Small intestine (tissue), 7 donors: ENCODE measurements around the gene FAM98C. TPM values are rescaled to one million over a fixed set of nuclear protein-coding genes. Genes with fewer than 3 reads are reported as not detected.

Experiments used
- DNase-seq, 2 donors: peaks; one replicate each; pipeline versions ENCODE4 v3.0.0 to v3.0.0-alpha.2; 2013
- FAIRE-seq: peaks from 2 replicates; lab custom pipeline; 2012; peaks lifted over from hg19 to GRCh38; lab: Jason Lieb, UNC
- H3K27ac ChIP-seq, 3 donors: one replicate each; pipeline ENCODE4 v1.5.1; 2013; ENCODE audit warnings: low read length in 2 of 3, mild to moderate bottlenecking in 2 of 3, control low read depth in 1 of 3, inconsistent platforms in 1 of 3, low read depth in 1 of 3, moderate library complexity in 1 of 3
- H3K27me3 ChIP-seq, 3 donors: one replicate each; pipeline ENCODE4 v1.6.1; 2013; ENCODE audit warnings: low read length in 3 of 3, inconsistent platforms in 1 of 3; ENCODE audit not compliant: control insufficient read depth in 3 of 3, insufficient read depth in 3 of 3
- H3K36me3 ChIP-seq, 3 donors: one replicate each; pipeline ENCODE4 v1.6.1; 2013; ENCODE audit warnings: low read length in 3 of 3, inconsistent platforms in 1 of 3, low read depth in 1 of 3, mild to moderate bottlenecking in 1 of 3, moderate library complexity in 1 of 3; ENCODE audit not compliant: control insufficient read depth in 3 of 3, insufficient read depth in 2 of 3
- H3K4me1 ChIP-seq, 3 donors: one replicate each; pipeline ENCODE4 v1.6.1; 2013; ENCODE audit warnings: low read length in 2 of 3, inconsistent platforms in 1 of 3, low read depth in 1 of 3, mild to moderate bottlenecking in 1 of 3, moderate library complexity in 1 of 3; ENCODE audit not compliant: control insufficient read depth in 3 of 3, insufficient read depth in 2 of 3
- H3K4me3 ChIP-seq, 3 donors: one replicate each; pipeline ENCODE4 v1.5.1; 2013; ENCODE audit warnings: low read length in 3 of 3, control low read depth in 1 of 3, inconsistent platforms in 1 of 3, low read depth in 1 of 3, mild to moderate bottlenecking in 1 of 3, moderate library complexity in 1 of 3
- H3K9me3 ChIP-seq, 2 donors: one replicate each; pipeline ENCODE4 v1.6.1; 2013; ENCODE audit warnings: low read depth in 1 of 2, low read length in 1 of 2; ENCODE audit not compliant: control insufficient read depth in 2 of 2, insufficient read depth in 1 of 2
- WGBS, 3 donors: extraction: QIAGEN DNeasy Blood & Tissue Kit; methylation state at CpG; one replicate each; pipeline ENCODE4 v1.1.7; 2013; 5-methylcytosine and 5-hydroxymethylcytosine counted together
- polyA plus RNA-seq, 4 donors: library from polyadenylated mRNA; stranded (reverse) in 3 of 4; unstranded in 1 of 4; fragments of 200-250 nt in 3 of 4; fragments of 120-200 nt in 1 of 4; gene quantifications; one replicate each; pipeline versions ENCODE4 v1.2.1 to v1.2.3, GENCODE V29; 2013
- donor health status: healthy with polysubstance abuse.
- donor health status: control.
- donor health status: control.
- donor health status: Bipolar disorder and iron deficiency.
- donor health status: healthy.

Gene FAM98C
- polyA plus RNA-seq, 4 donors: 23.6 to 47.2 (median 38.6) TPM

- 74 to 85% (median 82%) methylated on average over 14 of the region's 14 CpGs for WGBS, 3 donors
- FAIRE-seq: no peak
- H3K27me3 ChIP-seq: no peaks in the 10 kb centered on the region
These were observed 37.7 kb downstream of the FAM98C start for GRCh38 chr19:38440592-38440991.

GRCh38 chr19:38441657-38442348 lies 38.9 kb downstream of the FAM98C start:
- DNase-seq: no peak
- Histone ChIP-seq H3K27me3 (no peaks in the 10 kb centered on the region), H3K4me1 (no peaks in the 10 kb centered on the region), H3K4me3 (no peak overlapping the region), H3K36me3 (no peaks in the 10 kb centered on the region), H3K9me3 (no peaks in the 10 kb centered on the region), H3K27ac (no peak overlapping the region)
- no peak for FAIRE-seq
- 31 to 44% (median 31%) methylated on average over 6 to 7 of the region's 7 CpGs for WGBS, 3 donors

More at GRCh38 chr19:38440592-38440991, 37.7 kb downstream of the FAM98C start:
- Histone ChIP-seq H3K4me1 (no peaks in the 10 kb centered on the region), H3K4me3 (no peak overlapping the region), H3K9me3 (no peaks in the 10 kb centered on the region), H3K36me3 (no peaks in the 10 kb centered on the region), H3K27ac (no peak overlapping the region)
- no peak for DNase-seq

GRCh38 chr19:38442736-38443135 lies 39.8 kb downstream of the FAM98C start:
- DNase-seq: no peak
- no peaks in the 10 kb centered on the region for H3K9me3 ChIP-seq
- H3K27me3 ChIP-seq: no peaks in the 10 kb centered on the region
- WGBS, 3 donors: 65 to 84% (median 70%) methylated on average over 8 to 9 of the region's 9 CpGs
- no peak for FAIRE-seq
- H3K4me1 ChIP-seq: no peaks in the 10 kb centered on the region
- no peak overlapping the region for H3K27ac ChIP-seq
- H3K4me3 ChIP-seq: no peak overlapping the region
- no peaks in the 10 kb centered on the region for H3K36me3 ChIP-seq

- Histone ChIP-seq H3K27ac (no peak overlapping the region), H3K27me3 (no peaks in the 10 kb centered on the region), H3K4me3 (no peak overlapping the region), H3K36me3 (no peaks in the 10 kb centered on the region), H3K4me1 (no peaks in the 10 kb centered on the region), H3K9me3 (no peaks in the 10 kb centered on the region)
- DNase-seq (no peak), FAIRE-seq (no peak)
- 71 to 88% (median 85%) methylated on average over 15 of the region's 15 CpGs for WGBS, 3 donors
These were observed 40.6 kb downstream of the FAM98C start for GRCh38 chr19:38443458-38443999.

GRCh38 chr19:38444026-38444425 lies 41.1 kb downstream of the FAM98C start:
- H3K27ac ChIP-seq: no peak overlapping the region
- H3K36me3 ChIP-seq: no peaks in the 10 kb centered on the region
- no peaks in the 10 kb centered on the region for H3K4me1 ChIP-seq
- 75 to 87% (median 80%) methylated on average over 7 of the region's 7 CpGs for WGBS, 3 donors
- H3K9me3 ChIP-seq: no peaks in the 10 kb centered on the region
- H3K27me3 ChIP-seq: no peaks in the 10 kb centered on the region
- FAIRE-seq: no peak
- H3K4me3 ChIP-seq: no peak overlapping the region
- no peak for DNase-seq

- no peaks in the 10 kb centered on the region for H3K36me3 ChIP-seq
- DNase-seq: no peak
- H3K9me3 ChIP-seq: no peaks in the 10 kb centered on the region
- no peak for FAIRE-seq
- WGBS, 3 donors: 87 to 93% (median 93%) methylated on average over 7 of the region's 7 CpGs
- H3K4me1 ChIP-seq: no peaks in the 10 kb centered on the region
- no peak overlapping the region for H3K27ac ChIP-seq
- peaks cover 0 to 3% (median 0%) of the 10 kb centered on the region in 3 donors for H3K27me3 ChIP-seq
- H3K4me3 ChIP-seq: no peak overlapping the region
These were observed 42.5 kb downstream of the FAM98C start for GRCh38 chr19:38445362-38445761.

GRCh38 chr19:38448225-38448624 lies 45.3 kb downstream of the FAM98C start:
- FAIRE-seq (no peak), DNase-seq (no peak)
- Histone ChIP-seq H3K9me3 (no peaks in the 10 kb centered on the region), H3K36me3 (no peaks in the 10 kb centered on the region), H3K4me3 (no peak overlapping the region), H3K4me1 (no peaks in the 10 kb centered on the region), H3K27ac (no peak overlapping the region), H3K27me3 (peaks cover 0 to 3% (median 0%) of the 10 kb centered on the region in 3 donors)
- 87 to 91% (median 88%) methylated on average over 9 of the region's 9 CpGs for WGBS, 3 donors

GRCh38 chr19:38449518-38449917 lies 46.6 kb downstream of the FAM98C start:
- FAIRE-seq (no peak), DNase-seq (no peak)
- Histone ChIP-seq H3K4me3 (no peak overlapping the region), H3K27me3 (peaks cover 0 to 3% (median 0%) of the 10 kb centered on the region in 3 donors), H3K4me1 (no peaks in the 10 kb centered on the region), H3K27ac (no peak overlapping the region), H3K36me3 (no peaks in the 10 kb centered on the region), H3K9me3 (no peaks in the 10 kb centered on the region)
- 66 to 79% (median 69%) methylated on average over 5 of the region's 5 CpGs for WGBS, 3 donors
